ENCODE results near the gene LEMD2.

GRCh38 chr6:33786736-33787135 lies 2.2 kb downstream of the LEMD2 start:
- TF ChIP-seq CTCF (conservative IDR thresholded peaks at IDR 0.05 in 1 of 2, IDR thresholded peaks at IDR 0.05 in 1 of 2; ENCODE audit: extremely low read depth in 1 of 2, insufficient read depth in 1 of 2, low read depth in 1 of 2, low read length in 2 of 2) (no peak), EZH2 (IDR thresholded peaks at IDR 0.05; ENCODE audit: borderline replicate concordance, low read length) (no peak)

Data from mammary epithelial cell (primary cell).